ENCODE data around the gene CCDC54.

CCDC54 gene

DNA sequence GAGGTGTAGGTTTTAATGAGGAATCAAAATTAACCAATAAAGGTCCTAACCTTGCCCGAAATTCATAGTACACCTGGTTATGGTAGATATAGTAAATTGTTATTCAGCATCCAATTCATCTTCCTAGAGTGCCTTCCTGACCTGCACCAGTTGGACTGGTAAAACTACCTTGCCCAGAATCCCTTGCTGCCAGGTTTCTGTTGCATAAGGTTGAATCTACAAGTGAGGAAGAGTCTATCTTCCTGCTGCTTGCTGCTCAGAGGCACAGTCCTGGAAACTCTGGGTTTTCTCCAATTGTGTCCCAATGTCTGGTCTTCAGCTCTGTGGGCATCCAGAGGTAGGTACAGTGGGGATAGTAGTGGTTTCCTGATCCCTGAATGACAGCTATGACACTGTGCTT is 17.3 kb downstream of the CCDC54 start:
- Histone ChIP-seq H3K4me2 (ENCODE audit: low read length, poor library complexity, severe bottlenecking) (no peak overlapping the region), H2AFZ (ENCODE audit: low read depth, low read length) (no peak overlapping the region), H3K4ac (ENCODE audit: low read depth in 1 of 2, low read length in 2 of 2) (no peak overlapping the region), H2BK5ac (ENCODE audit: low read depth, low read length, poor library complexity, severe bottlenecking) (no peak overlapping the region), H3K18ac (ENCODE audit: low read depth in 1 of 2, low read length in 2 of 2) (no peak overlapping the region), H4K91ac (ENCODE audit: low read length) (no peak overlapping the region), H3K27ac (ENCODE audit: low read length, poor library complexity, severe bottlenecking) (no peak overlapping the region), H3K23ac (ENCODE audit: low read length in 2 of 2) (no peak overlapping the region), H2BK120ac (ENCODE audit: low read depth, low read length) (no peak overlapping the region), H4K8ac (ENCODE audit: low read length) (no peak overlapping the region), H2BK15ac (ENCODE audit: low read depth, poor library complexity, severe bottlenecking) (no peak overlapping the region), H3K79me1 (replicated peaks; ENCODE audit: low read length, poor library complexity, severe bottlenecking) (no peaks in the 10 kb centered on the region), H3K4me3 (ENCODE audit: insufficient read depth in 1 of 2, low read depth in 1 of 2, low read length in 2 of 2) (no peak overlapping the region), H2BK12ac (ENCODE audit: low read length in 2 of 2) (no peak overlapping the region), H3K14ac (ENCODE audit: low read length in 2 of 2) (no peak overlapping the region), H3K27me3 (ENCODE audit: control insufficient read depth in 1 of 2, insufficient read depth in 1 of 2, low read length in 2 of 2) (no peaks in the 10 kb centered on the region), H3K9me3 (ENCODE audit: control insufficient read depth, low read length) (no peaks in the 10 kb centered on the region), H2AK5ac (ENCODE audit: low read length, severe bottlenecking) (no peak overlapping the region), H3K9ac (ENCODE audit: low read length) (no peak overlapping the region), H3K4me1 (ENCODE audit: control insufficient read depth, insufficient read depth, low read depth, low read length) (no peaks in the 10 kb centered on the region), H3K36me3 (ENCODE audit: control insufficient read depth in 1 of 2, insufficient read depth in 2 of 2, low read depth in 1 of 2, low read length in 2 of 2) (no peaks in the 10 kb centered on the region)
- WGBS = no CpG with 5 or more reads among the region's 1 CpG
- DNase-seq = no peak

GRCh38 chr3:107395066-107395465 is 17.8 kb downstream of the CCDC54 start:
- no peaks in the 10 kb centered on the region for H3K27me3 ChIP-seq (ENCODE audit: control insufficient read depth in 1 of 2, insufficient read depth in 1 of 2, low read length in 2 of 2)
- 100% methylated on average over 1 of the region's 2 CpGs for WGBS
- H3K9ac ChIP-seq (ENCODE audit: low read length) = no peak overlapping the region

DNA sequence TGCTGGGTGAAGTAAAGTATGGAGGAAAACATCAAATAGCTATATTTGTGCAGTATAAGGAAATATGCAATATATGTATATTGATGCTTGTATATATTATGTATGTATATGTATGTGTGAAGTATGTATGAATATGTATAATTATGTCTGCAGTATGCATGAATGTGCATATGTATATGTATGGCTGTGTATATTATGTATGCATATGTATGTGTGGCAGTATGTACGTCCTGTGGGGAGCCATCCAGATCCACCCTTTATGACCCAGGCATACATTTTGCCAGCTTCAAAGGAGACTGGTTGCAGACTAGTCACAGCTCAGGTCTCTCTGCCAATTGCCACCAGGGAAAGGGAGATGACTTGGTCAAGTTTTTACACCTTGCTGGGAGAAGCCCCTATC is 24.1 kb downstream of the CCDC54 start:
- no peak overlapping the region for H2BK5ac ChIP-seq (ENCODE audit: low read depth, low read length, poor library complexity, severe bottlenecking)
- H3K23ac ChIP-seq (ENCODE audit: low read length in 2 of 2) = no peak overlapping the region

More at GRCh38 chr3:107395066-107395465, 17.8 kb downstream of the CCDC54 start:
- Histone ChIP-seq H3K79me1 (replicated peaks; ENCODE audit: low read length, poor library complexity, severe bottlenecking) (no peaks in the 10 kb centered on the region), H2AK5ac (ENCODE audit: low read length, severe bottlenecking) (no peak overlapping the region), H2BK12ac (ENCODE audit: low read length in 2 of 2) (no peak overlapping the region), H3K18ac (ENCODE audit: low read depth in 1 of 2, low read length in 2 of 2) (no peak overlapping the region), H3K4me3 (ENCODE audit: insufficient read depth in 1 of 2, low read depth in 1 of 2, low read length in 2 of 2) (no peak overlapping the region), H3K23ac (ENCODE audit: low read length in 2 of 2) (no peak overlapping the region), H3K27ac (ENCODE audit: low read length, poor library complexity, severe bottlenecking) (no peak overlapping the region), H2BK15ac (ENCODE audit: low read depth, poor library complexity, severe bottlenecking) (no peak overlapping the region), H3K4me2 (ENCODE audit: low read length, poor library complexity, severe bottlenecking) (no peak overlapping the region), H2BK5ac (ENCODE audit: low read depth, low read length, poor library complexity, severe bottlenecking) (no peak overlapping the region), H2AFZ (ENCODE audit: low read depth, low read length) (no peak overlapping the region), H3K4ac (ENCODE audit: low read depth in 1 of 2, low read length in 2 of 2) (no peak overlapping the region), H2BK120ac (ENCODE audit: low read depth, low read length) (no peak overlapping the region), H4K91ac (ENCODE audit: low read length) (no peak overlapping the region), H4K8ac (ENCODE audit: low read length) (no peak overlapping the region), H3K4me1 (ENCODE audit: control insufficient read depth, insufficient read depth, low read depth, low read length) (no peaks in the 10 kb centered on the region), H3K9me3 (ENCODE audit: control insufficient read depth, low read length) (no peaks in the 10 kb centered on the region), H3K14ac (ENCODE audit: low read length in 2 of 2) (no peak overlapping the region), H3K36me3 (ENCODE audit: control insufficient read depth in 1 of 2, insufficient read depth in 2 of 2, low read depth in 1 of 2, low read length in 2 of 2) (no peaks in the 10 kb centered on the region)
- no peak for DNase-seq

GRCh38 chr3:107402214-107402613 is 25.0 kb downstream of the CCDC54 start:
- DNase-seq = no peak
- Histone ChIP-seq H3K4me3 (ENCODE audit: insufficient read depth in 1 of 2, low read depth in 1 of 2, low read length in 2 of 2) (no peak overlapping the region), H3K9me3 (ENCODE audit: control insufficient read depth, low read length) (no peaks in the 10 kb centered on the region), H3K4ac (ENCODE audit: low read depth in 1 of 2, low read length in 2 of 2) (no peak overlapping the region), H3K36me3 (ENCODE audit: control insufficient read depth in 1 of 2, insufficient read depth in 2 of 2, low read depth in 1 of 2, low read length in 2 of 2) (no peaks in the 10 kb centered on the region), H2BK15ac (ENCODE audit: low read depth, poor library complexity, severe bottlenecking) (no peak overlapping the region), H3K18ac (ENCODE audit: low read depth in 1 of 2, low read length in 2 of 2) (no peak overlapping the region), H3K4me1 (ENCODE audit: control insufficient read depth, insufficient read depth, low read depth, low read length) (no peaks in the 10 kb centered on the region), H2AFZ (ENCODE audit: low read depth, low read length) (no peak overlapping the region), H3K79me1 (replicated peaks; ENCODE audit: low read length, poor library complexity, severe bottlenecking) (no peaks in the 10 kb centered on the region), H4K91ac (ENCODE audit: low read length) (no peak overlapping the region), H2BK5ac (ENCODE audit: low read depth, low read length, poor library complexity, severe bottlenecking) (no peak overlapping the region), H2AK5ac (ENCODE audit: low read length, severe bottlenecking) (no peak overlapping the region), H4K8ac (ENCODE audit: low read length) (no peak overlapping the region), H2BK120ac (ENCODE audit: low read depth, low read length) (no peak overlapping the region), H2BK12ac (ENCODE audit: low read length in 2 of 2) (no peak overlapping the region), H3K23ac (ENCODE audit: low read length in 2 of 2) (no peak overlapping the region), H3K9ac (ENCODE audit: low read length) (no peak overlapping the region), H3K14ac (ENCODE audit: low read length in 2 of 2) (no peak overlapping the region), H3K4me2 (ENCODE audit: low read length, poor library complexity, severe bottlenecking) (no peak overlapping the region), H3K27ac (ENCODE audit: low read length, poor library complexity, severe bottlenecking) (no peak overlapping the region), H3K27me3 (ENCODE audit: control insufficient read depth in 1 of 2, insufficient read depth in 1 of 2, low read length in 2 of 2) (no peaks in the 10 kb centered on the region)
- 94% methylated on average over 2 of the region's 3 CpGs for WGBS

More for the DNA sequence above, 24.1 kb downstream of the CCDC54 start:
- Histone ChIP-seq H2AK5ac (ENCODE audit: low read length, severe bottlenecking) (no peak overlapping the region), H3K27ac (ENCODE audit: low read length, poor library complexity, severe bottlenecking) (no peak overlapping the region), H3K9ac (ENCODE audit: low read length) (no peak overlapping the region), H3K79me1 (replicated peaks; ENCODE audit: low read length, poor library complexity, severe bottlenecking) (no peaks in the 10 kb centered on the region), H3K4me2 (ENCODE audit: low read length, poor library complexity, severe bottlenecking) (no peak overlapping the region), H3K4me3 (ENCODE audit: insufficient read depth in 1 of 2, low read depth in 1 of 2, low read length in 2 of 2) (no peak overlapping the region), H3K36me3 (ENCODE audit: control insufficient read depth in 1 of 2, insufficient read depth in 2 of 2, low read depth in 1 of 2, low read length in 2 of 2) (no peaks in the 10 kb centered on the region), H3K4ac (ENCODE audit: low read depth in 1 of 2, low read length in 2 of 2) (no peak overlapping the region), H4K8ac (ENCODE audit: low read length) (no peak overlapping the region), H3K27me3 (ENCODE audit: control insufficient read depth in 1 of 2, insufficient read depth in 1 of 2, low read length in 2 of 2) (no peaks in the 10 kb centered on the region), H2AFZ (ENCODE audit: low read depth, low read length) (no peak overlapping the region), H2BK12ac (ENCODE audit: low read length in 2 of 2) (no peak overlapping the region), H3K4me1 (ENCODE audit: control insufficient read depth, insufficient read depth, low read depth, low read length) (no peaks in the 10 kb centered on the region), H3K9me3 (ENCODE audit: control insufficient read depth, low read length) (no peaks in the 10 kb centered on the region), H2BK120ac (ENCODE audit: low read depth, low read length) (no peak overlapping the region), H3K14ac (ENCODE audit: low read length in 2 of 2) (no peak overlapping the region), H4K91ac (ENCODE audit: low read length) (no peak overlapping the region), H2BK15ac (ENCODE audit: low read depth, poor library complexity, severe bottlenecking) (no peak overlapping the region), H3K18ac (ENCODE audit: low read depth in 1 of 2, low read length in 2 of 2) (no peak overlapping the region)
- no peak for DNase-seq
- no CpG with 5 or more reads among the region's 1 CpG for WGBS

All from mesenchymal stem cell (in vitro differentiated cells and primary cell).